IPS-NIHi7 (cell line): ENCODE results near the gene SERINC1.

Experiments used
- DNase-seq: peaks from one replicate; pipeline ENCODE4 v3.0.0; 2012; ENCODE audit warnings: mixed read lengths; ENCODE audit errors: extremely low spot score

SERINC1 gene

GRCh38 chr6:122432816-122433215 is 38.8 kb downstream of the SERINC1 start:
- DNase-seq = no peak

- no peak for DNase-seq
Measured at GRCh38 chr6:122431780-122432179, 39.8 kb downstream of the SERINC1 start.

- DNase-seq = no peak
Measured at GRCh38 chr6:122429323-122429722, 42.3 kb downstream of the SERINC1 start.

- DNase-seq = no peak
Measured at GRCh38 chr6:122428781-122429180, 42.8 kb downstream of the SERINC1 start.

GRCh38 chr6:122426597-122426996 is 45.0 kb downstream of the SERINC1 start:
- no peak for DNase-seq

- DNase-seq = no peak
Measured at GRCh38 chr6:122423734-122424133, 47.9 kb downstream of the SERINC1 start.

GRCh38 chr6:122422614-122423267 is 48.9 kb downstream of the SERINC1 start:
- no peak for DNase-seq

- no peak for DNase-seq
Measured at GRCh38 chr6:122422003-122422402, 49.6 kb downstream of the SERINC1 start.

GRCh38 chr6:122416825-122417224 is 54.8 kb downstream of the SERINC1 start:
- DNase-seq = no peak

GRCh38 chr6:122412001-122412400 is 59.6 kb downstream of the SERINC1 start:
- DNase-seq = no peak

GRCh38 chr6:122408702-122409458 is 62.7 kb downstream of the SERINC1 start:
- no peak for DNase-seq

- no peak for DNase-seq
Measured at GRCh38 chr6:122408240-122408639, 63.4 kb downstream of the SERINC1 start.

GRCh38 chr6:122407712-122408111 is 63.9 kb downstream of the SERINC1 start:
- no peak for DNase-seq

- DNase-seq = no peak
Measured at GRCh38 chr6:122406187-122406586, 65.4 kb downstream of the SERINC1 start.

- peak; percentile 13 for DNase-seq
Measured at GRCh38 chr6:122405417-122405816, 66.2 kb downstream of the SERINC1 start.

- no peak for DNase-seq
Measured at GRCh38 chr6:122404444-122404843, 67.2 kb downstream of the SERINC1 start.

- DNase-seq = no peak
Measured at GRCh38 chr6:122401104-122401503, 70.5 kb downstream of the SERINC1 start.

- no peak for DNase-seq
Measured at GRCh38 chr6:122400462-122401089, 71.0 kb downstream of the SERINC1 start.

GRCh38 chr6:122400121-122400450 is 71.5 kb downstream of the SERINC1 start:
- DNase-seq = no peak

- peak; percentile 97 for DNase-seq
Measured at GRCh38 chr6:122399348-122400120, 72.1 kb downstream of the SERINC1 start, which contains the start of gene HSF2. Gene HSF2 (plus strand): TSS chr6:122399652. CDS start chr6:122399738, 86 bp downstream.

- no peak for DNase-seq
Measured at GRCh38 chr6:122399055-122399347, 72.6 kb downstream of the SERINC1 start.

GRCh38 chr6:122394016-122394415 is 77.6 kb downstream of the SERINC1 start:
- no peak for DNase-seq
